ENCODE measurements around the gene TSPAN6. TPM values are rescaled to one million over a fixed set of nuclear protein-coding genes. Genes with fewer than 3 reads are reported as not detected.

Gene TSPAN6
- total RNA-seq, 2 donors from 2014 or later, result 7.5 to 12.0 TPM

GRCh38 chrX:100662796-100663195, 26.2 kb upstream of the TSPAN6 start:
- Histone ChIP-seq H3K4me1 (no peaks in the 10 kb centered on the region), H3K27me3 (no peaks in the 10 kb centered on the region), H3K9me3 (no peaks in the 10 kb centered on the region), H3K27ac (no peak overlapping the region), H3K4me3 (no peak overlapping the region), H3K36me3 (no peaks in the 10 kb centered on the region)
- TF ChIP-seq CTCF (IDR thresholded peaks at IDR 0.05), result no peak
- DNase-seq (ENCODE audit: low spot score), result no peak

- Histone ChIP-seq H3K27ac (no peak overlapping the region), H3K4me1 (no peaks in the 10 kb centered on the region), H3K27me3 (no peaks in the 10 kb centered on the region), H3K36me3 (no peaks in the 10 kb centered on the region), H3K4me3 (no peak overlapping the region), H3K9me3 (no peaks in the 10 kb centered on the region)
- no peak for DNase-seq (ENCODE audit: low spot score)
- TF ChIP-seq CTCF (IDR thresholded peaks at IDR 0.05), result no peak
Measured at GRCh38 chrX:100662170-100662569, 25.6 kb upstream of the TSPAN6 start.

- no peaks in the 10 kb centered on the region for H3K27me3 ChIP-seq
- H3K4me1 ChIP-seq, result no peaks in the 10 kb centered on the region
- DNase-seq (ENCODE audit: low spot score), result no peak
- no peak overlapping the region for H3K4me3 ChIP-seq
- H3K36me3 ChIP-seq, result no peaks in the 10 kb centered on the region
- TF ChIP-seq CTCF (IDR thresholded peaks at IDR 0.05), result no peak
- no peak overlapping the region for H3K27ac ChIP-seq
- H3K9me3 ChIP-seq, result no peaks in the 10 kb centered on the region
Measured at GRCh38 chrX:100659431-100660137, 23.0 kb upstream of the TSPAN6 start.

GRCh38 chrX:100658941-100659381, 22.4 kb upstream of the TSPAN6 start:
- H3K27me3 ChIP-seq, result no peaks in the 10 kb centered on the region
- no peak for DNase-seq (ENCODE audit: low spot score)
- H3K36me3 ChIP-seq, result no peaks in the 10 kb centered on the region
- H3K4me1 ChIP-seq, result no peaks in the 10 kb centered on the region
- TF ChIP-seq CTCF (IDR thresholded peaks at IDR 0.05), result no peak
- H3K4me3 ChIP-seq, result no peak overlapping the region
- no peaks in the 10 kb centered on the region for H3K9me3 ChIP-seq
- no peak overlapping the region for H3K27ac ChIP-seq

GRCh38 chrX:100654261-100654660, 17.7 kb upstream of the TSPAN6 start:
- TF ChIP-seq CTCF (IDR thresholded peaks at IDR 0.05), result no peak

GRCh38 chrX:100652266-100652665, 15.7 kb upstream of the TSPAN6 start:
- no peaks in the 10 kb centered on the region for H3K9me3 ChIP-seq
- H3K4me3 ChIP-seq, result no peak overlapping the region
- H3K4me1 ChIP-seq, result peaks cover 0 to 3% of the 10 kb centered on the region in 2 donors
- no peaks in the 10 kb centered on the region for H3K36me3 ChIP-seq
- no peak for DNase-seq (ENCODE audit: low spot score)
- TF ChIP-seq CTCF (IDR thresholded peaks at IDR 0.05), result no peak
- H3K27ac ChIP-seq, result no peak overlapping the region
- no peaks in the 10 kb centered on the region for H3K27me3 ChIP-seq

More at GRCh38 chrX:100654261-100654660, 17.7 kb upstream of the TSPAN6 start:
- no peak overlapping the region for H3K27ac ChIP-seq
- H3K36me3 ChIP-seq, result no peaks in the 10 kb centered on the region
- no peaks in the 10 kb centered on the region for H3K9me3 ChIP-seq
- no peak for DNase-seq (ENCODE audit: low spot score)
- no peak overlapping the region for H3K4me3 ChIP-seq
- no peaks in the 10 kb centered on the region for H3K27me3 ChIP-seq
- H3K4me1 ChIP-seq, result no peaks in the 10 kb centered on the region

Measured in right atrium auricular region (tissue), 2 donors.